Ramos (cell line): Measurements from ENCODE around the gene XPR1.

ENCODE experiments used
- in situ Hi-C: fragments of 300-500 bp; cut with MboI; formaldehyde crosslinking; loops from one replicate; pipeline ENCODE4 v1.14.3; 2022; ENCODE audit warnings: low sequenced_read_pairs; ENCODE audit not compliant: unreplicated experiment

The XPR1 gene

DNA sequence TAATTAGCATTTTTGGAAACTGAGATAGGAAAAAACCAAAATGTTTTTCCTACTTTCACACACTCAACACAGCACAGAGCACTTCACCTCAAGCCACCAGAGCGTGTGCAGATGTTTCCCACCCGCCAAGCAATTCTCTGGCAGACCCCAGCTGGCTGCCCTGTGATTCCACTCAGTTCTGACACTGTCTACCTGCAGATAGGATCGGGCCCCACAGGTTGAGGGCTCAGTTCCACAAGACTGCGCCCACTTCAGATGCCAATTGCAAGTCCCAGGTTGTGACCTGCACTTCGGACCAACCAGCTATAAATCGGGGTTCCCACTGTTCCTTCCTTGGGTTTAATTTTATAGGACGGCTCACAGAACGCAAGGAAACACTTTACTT lies 290.8 kb downstream of the XPR1 start:
- in situ Hi-C loops = no loop called here

- in situ Hi-C loops = no loop called here
Observed at GRCh38 chr1:180923021-180923841, 291.4 kb downstream of the XPR1 start.

DNA sequence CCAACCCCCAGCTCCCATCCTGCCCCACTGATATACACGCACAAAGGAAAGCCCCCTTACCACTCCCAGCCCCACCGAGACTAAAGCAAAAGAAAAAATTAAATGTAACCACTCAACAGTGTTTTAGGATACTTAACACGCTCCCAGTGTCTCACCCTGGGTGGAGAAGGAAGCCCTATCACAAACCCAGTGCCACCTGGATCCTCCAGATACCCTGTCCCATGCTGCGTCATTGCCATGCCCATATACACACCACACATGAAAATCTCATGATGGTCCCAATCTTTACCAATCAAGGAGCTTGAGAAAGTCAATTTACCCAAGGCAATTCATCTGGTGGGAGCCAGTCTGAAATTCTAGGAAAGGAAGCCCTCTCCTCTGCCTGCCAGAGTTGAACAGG lies 292.1 kb downstream of the XPR1 start:
- in situ Hi-C loops = no loop called here

GRCh38 chr1:180924939-180925338 lies 293.1 kb downstream of the XPR1 start:
- in situ Hi-C loops = no loop called here

DNA sequence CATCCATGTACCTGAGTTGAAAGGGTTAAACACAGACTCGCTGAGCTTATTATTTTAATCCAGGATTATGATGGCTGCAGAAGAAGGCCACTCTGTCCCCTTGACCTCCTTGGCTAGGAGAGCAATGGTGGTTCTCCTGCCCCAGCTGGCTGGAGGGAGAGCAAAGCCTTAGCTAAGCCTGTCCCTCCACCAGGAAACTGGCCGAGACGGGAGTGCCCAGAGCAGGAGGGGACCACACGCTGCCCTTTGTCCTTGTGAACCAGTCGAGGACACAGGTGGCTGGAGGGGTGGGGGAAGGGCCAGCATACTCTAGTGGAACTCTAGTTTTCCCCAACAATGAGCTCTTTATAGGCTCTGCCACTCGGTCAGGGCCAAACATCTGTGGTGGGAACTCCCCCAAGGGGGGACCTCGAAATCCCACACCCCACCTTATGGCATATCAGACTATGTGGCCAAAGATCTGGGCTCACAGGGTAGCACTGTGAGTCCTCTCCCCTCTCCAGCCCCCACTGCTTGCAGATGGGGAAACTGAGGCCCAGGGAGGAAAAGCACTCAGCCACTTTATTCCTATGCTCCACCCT lies 293.7 kb downstream of the XPR1 start:
- in situ Hi-C loops = no loop called here

GRCh38 chr1:180926164-180926981 lies 294.6 kb downstream of the XPR1 start:
- in situ Hi-C loops = no loop called here

- in situ Hi-C loops = no loop called here
Observed at GRCh38 chr1:180927348-180927747, 295.5 kb downstream of the XPR1 start.

- in situ Hi-C loops = no loop called here
Observed at GRCh38 chr1:180927841-180928240, 296.0 kb downstream of the XPR1 start.

GRCh38 chr1:180928331-180929230 lies 296.8 kb downstream of the XPR1 start:
- in situ Hi-C loops = no loop called here

DNA sequence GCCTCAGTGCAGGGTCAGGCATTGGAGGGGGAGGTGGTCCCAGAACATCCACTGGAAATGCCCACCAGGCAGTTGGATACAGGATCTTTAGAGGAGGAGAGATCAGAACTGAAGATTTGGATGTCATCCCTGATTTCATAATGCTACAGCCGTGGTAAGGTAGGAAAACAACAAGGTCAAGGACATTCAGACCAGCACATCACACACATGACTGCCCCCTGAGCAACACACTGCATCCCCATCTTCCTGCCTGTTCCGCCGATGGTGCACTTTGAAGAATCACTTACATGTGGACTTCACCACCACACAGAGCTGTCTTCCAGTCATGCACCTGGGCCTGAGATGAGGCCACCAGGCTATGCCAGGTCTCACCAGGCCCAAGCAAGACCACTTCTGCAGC lies 297.6 kb downstream of the XPR1 start:
- in situ Hi-C loops = no loop called here

GRCh38 chr1:180930687-180931086 lies 298.9 kb downstream of the XPR1 start:
- in situ Hi-C loops = no loop called here

DNA sequence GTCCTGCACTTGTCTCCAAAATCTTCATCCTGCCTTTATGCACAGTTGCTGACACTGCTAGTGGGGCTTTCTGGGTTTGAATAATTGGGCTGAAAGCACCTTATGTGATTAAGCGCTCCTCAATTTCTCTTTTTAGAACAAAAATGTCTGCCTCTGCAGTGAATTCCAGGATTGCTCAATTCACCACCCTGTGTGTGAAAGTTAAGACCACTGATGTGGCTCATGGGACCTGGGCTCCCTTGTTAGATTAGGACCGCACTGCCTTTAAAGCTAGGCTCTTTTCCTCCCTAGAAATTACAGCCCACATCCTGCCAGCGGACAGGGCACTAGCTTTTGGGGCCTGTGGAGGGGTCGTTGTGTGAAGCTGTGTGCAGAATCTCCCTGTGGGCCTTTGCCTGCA lies 299.7 kb downstream of the XPR1 start:
- in situ Hi-C loops = no loop called here

GRCh38 chr1:180932378-180932777 lies 300.6 kb downstream of the XPR1 start:
- in situ Hi-C loops = no loop called here

DNA sequence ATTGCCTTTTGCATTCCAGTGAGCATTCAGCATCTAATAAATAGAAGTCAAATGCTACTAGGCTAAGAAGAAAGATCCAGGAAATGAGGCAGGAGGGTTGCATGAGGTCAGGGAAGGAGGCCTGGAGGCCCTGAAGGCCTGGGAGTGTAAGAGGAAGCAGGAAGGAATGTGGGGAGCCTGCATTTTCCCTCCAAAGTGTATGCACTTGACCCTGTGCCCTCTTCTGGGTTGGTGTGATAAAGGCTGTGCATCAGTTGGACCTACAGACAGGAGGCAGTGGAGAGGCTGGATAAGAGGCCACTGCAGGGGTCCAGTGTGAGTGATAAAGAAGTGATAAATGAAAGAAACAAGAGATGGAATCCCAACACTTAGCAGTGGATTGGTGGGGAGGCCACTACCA lies 301.3 kb downstream of the XPR1 start:
- in situ Hi-C loops = no loop called here

GRCh38 chr1:180934563-180934962 lies 302.7 kb downstream of the XPR1 start:
- in situ Hi-C loops = no loop called here

DNA sequence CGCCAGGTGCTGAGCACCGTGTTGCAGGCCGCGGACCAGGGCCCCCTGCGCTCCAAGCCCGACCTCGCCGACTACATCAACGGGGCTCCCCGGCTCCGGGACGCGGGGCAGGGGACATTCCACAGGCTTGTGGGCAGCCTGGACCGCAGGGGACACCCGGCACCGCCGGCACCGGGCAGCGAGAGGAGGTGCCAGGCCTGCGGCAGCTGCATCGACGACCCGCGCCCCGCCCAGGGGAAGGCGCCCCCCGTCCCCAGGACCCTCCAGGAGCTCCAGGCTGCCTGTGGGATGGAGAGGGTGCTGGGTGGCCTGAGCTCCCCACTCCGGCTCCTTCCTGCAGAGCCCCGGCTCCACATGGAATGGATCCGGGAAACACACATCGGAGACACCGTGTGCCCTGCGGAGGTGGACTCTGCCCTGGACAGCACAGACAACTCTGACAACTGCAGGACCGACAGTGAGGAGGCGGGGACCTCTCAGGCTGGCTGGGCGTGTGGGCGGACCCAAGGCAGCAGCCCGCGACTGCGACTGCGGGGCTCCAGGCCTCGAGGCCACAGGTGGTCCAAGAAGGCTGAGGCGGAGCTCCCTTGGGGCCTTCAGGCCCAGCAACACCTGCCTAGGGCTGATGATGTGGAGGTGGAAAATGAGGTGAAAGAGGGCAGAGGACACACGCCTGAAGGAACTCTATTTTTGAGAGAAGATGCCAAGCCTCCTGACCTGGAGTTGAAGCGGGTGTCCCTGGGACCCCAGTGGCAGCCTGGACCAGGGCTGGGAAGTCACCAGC lies 303.7 kb downstream of the XPR1 start:
- in situ Hi-C loops = no loop called here

DNA sequence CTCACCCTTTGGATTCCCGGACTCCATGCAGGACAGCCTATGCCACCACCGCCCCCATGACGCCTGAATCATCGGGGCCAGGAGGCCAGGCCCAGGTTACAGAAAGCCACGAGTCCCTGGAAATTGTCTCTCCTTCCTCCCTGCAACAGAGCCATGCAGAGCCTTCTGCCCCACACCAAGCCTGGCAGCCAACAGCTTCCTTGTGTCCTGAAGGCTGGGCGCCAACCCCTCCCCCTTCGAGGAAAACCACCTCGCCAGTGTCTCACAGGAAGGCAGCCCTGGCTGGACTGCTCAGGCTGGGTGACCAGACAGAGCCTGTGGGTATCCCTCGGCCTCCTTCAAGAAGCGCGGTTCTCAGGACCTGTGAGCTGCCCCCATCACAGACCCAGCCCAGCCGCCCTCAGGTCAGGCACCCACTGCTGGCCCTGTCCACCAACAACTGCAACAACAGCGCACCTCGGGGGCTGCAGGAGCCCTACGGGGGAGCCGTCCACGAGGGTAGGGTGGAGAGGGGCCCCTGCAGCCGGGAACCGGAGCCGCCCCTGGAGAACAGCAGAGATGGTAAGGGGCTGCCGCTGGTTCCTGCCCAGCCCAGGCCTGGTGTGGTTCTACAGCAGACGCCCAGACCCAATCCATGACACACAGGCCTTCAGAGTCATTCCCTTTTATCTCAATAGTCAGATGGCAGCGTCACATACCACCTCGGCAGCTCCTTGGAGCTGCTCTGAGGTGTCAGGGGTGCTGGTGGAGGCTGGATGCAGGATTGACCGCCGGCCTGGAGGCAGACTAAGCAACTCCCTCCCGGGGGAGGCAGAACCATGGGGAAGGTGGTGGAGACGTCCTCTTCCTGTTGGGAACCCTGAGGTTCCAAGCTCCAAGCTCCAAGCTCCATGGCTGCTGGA lies 304.5 kb downstream of the XPR1 start:
- in situ Hi-C loops = no loop called here

DNA sequence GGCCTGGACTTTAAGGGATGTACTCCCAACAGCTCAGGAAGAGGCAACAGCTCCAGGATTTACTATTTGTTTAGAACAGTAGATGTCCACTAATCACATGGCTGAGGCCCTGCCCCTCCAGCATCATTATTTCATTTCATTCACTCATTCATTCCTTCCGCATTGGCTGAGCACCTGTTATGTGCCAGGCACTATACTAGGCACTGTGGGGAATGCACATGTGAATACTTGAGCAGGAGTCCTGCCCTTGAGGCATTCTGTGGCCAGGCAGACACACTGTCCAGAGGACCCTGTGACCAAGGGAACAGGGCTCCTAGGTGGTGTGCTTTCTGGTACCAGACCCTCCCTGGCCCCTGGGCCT lies 305.2 kb downstream of the XPR1 start:
- in situ Hi-C loops = no loop called here
